D341Med (cell line): Measurements from ENCODE around the gene ANKH.
"Not testable (repeated sequence)": the region's sequence is repeated elsewhere in the genome, so short reads cannot be mapped to it uniquely, and the experiment has no call there.

Source experiments
- DNase-seq: peaks from one replicate; pipeline ENCODE4 v3.0.0; 2012; ENCODE audit warnings: low spot score

Gene ANKH

GRCh38 chr5:14882658-14883580, 11.3 kb upstream of the ANKH start:
- DNase-seq: no peak

- no peak for DNase-seq
These were observed 10.2 kb upstream of the ANKH start for GRCh38 chr5:14881826-14882225.

DNA sequence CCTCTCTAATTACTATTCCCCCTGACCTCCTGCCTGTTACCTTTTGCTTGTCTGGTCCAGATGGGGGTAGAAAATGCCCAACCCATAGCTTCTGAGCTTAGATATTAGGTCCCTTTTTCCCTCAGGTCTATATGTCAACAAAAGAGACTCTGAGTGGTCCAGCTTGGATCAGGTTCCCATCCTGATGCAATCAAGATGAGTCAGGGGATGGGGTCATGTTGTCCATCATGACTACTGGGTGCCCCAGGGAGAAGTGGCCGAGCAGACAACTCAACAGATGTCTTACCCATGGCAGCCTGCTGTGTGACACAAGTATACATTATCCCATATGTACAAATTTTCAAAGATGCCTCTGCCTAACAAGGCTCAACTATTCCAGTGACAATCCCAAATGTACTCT, 9.1 kb upstream of the ANKH start:
- DNase-seq: no peak

- no peak for DNase-seq
These were observed 8.5 kb upstream of the ANKH start for GRCh38 chr5:14879937-14880589.

GRCh38 chr5:14879393-14879792, 7.8 kb upstream of the ANKH start:
- no peak for DNase-seq

DNA sequence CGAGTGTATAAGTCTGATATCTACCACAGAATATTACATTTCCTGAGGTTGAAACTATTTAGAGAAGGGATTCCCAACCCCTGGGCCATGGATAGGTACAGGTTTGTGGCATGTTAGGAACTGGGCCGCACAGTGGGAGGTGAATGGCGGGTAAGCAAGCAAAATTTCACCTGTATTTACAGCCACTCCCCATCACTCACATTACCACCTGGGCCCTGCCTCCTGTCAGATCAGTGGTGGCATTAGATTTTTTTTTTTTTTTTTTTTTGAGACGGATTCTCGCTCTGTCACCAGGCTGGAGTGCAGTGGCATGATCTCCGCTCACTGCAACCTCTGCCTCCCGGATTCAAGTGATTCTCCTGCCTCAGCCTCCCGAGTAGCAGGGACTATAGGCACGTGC, 6.6 kb upstream of the ANKH start:
- not testable (repeated sequence) for DNase-seq

DNA sequence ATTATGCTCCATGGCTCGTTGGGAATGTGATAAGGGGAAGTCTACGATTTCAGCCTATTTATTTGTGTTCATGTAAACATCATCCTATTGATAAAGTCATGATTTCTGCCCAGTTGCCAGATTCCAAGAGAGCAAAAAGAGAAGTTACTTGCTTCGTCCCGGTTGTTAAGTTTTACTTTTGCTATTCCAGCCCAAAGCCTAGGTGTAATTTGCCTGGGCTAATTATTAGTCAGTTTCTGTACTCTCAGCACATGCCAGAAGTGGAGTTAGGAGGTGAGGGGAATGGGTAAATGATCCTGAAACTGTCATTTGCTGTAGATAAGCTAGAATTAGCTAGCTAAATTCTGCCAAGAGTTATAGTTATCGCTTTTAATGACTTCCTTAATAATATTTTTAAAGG, 4.5 kb upstream of the ANKH start:
- DNase-seq: no peak

GRCh38 chr5:14873790-14874189, 2.2 kb upstream of the ANKH start:
- DNase-seq: no peak

DNA sequence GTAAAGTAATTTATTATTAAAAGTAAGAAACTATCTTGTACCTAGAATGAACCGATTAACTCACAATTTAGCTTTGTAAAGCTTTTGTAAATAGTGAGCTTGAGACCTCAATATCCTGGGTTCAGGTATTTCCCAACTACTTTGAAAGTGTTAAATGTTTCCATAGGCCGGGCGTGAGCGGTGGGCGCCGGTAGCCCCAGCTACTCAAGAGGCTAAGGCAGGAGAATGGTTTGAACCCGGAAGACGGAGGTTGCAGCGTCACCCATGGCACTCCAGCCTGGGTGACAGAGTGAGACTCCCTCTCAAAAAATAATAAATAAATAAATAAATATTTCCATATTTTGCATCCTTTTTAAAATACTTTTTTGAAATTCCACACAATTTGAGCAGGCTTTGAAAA, 1.5 kb upstream of the ANKH start:
- DNase-seq: no peak

DNA sequence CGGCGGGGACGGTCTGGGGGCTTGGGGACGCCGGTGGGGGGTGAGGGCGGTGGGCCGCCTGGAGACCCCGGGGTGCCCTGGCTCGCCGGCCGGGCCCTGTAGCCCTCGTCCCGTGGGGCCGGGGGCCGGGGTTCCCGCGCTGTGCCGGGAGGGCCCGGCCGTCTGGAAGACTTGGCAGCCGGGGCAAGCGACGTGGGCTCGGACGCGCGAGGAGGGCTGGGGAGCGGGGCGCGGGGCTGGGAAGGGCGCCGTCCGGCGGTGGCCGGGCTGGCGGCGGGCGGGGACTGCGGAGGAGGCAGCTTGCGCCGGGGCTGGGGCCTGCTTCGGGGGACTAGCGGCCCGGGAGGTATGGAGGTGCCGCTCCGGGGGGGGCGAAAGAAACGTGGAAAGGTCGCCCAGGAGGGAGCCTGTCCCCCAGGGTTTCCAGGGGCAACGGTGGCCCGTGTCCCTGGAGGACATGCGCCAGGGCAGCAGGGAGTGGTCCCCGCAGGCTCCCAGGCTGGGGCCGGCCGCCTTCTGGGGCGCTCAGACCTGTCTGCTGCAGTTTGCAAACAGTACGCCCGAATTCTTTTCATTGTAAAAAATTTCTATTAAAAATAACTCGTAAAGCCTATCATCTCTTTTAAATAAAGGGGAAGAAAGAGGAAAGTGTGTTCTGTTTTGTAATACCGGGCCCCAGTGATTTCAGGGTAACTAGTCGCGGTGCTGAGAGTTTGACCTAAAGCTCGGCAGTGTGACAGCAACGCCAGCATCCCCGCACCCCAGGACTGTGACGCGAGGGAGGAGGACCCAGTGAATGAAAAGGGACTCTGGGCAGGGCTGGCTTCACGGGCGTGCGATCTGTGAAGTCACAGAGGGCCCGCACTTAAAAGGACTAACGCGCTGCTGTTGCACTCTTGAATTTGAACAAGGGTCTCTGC, 752 bp upstream of the ANKH start:
- DNase-seq: no peak

DNA sequence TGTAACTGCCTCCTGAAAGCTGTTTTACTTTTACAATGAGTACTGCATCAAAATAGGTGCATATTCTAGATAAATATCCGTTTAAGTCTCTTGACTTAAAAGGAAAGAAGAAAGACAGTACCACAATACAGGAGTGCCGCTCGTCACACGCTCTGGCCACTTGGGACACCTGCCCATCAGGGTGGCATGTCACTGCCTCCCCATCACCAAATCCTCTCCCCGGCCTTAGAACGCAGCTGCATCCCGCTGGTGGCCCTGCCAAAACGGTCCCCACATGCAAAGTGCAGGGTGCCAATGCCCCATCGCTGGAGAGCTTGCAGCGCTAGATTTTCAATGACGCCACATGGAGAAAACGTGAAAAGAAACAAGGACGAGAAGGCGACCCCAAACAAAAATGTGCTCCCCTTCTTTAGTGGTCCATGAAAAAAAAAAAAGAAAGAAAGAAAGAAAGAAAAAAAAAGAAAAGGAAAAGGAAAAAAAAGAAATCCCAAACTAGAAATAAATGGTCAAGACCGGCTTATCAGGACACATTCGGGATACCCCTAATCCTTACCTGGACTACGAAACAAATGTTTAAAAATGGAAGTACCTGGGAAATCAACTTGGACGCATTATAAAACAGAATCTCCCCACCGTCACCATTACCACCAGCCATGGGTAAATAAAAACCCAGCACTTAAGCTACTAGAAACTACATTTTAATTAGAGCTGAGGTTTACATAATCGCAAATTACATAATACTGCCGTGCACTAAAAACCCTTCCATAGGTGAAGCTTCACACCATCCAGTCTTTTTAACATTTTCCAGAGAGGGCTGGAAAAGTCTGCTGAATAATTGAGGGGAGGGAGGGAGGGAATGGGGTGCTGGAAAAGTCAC, 1.0 kb downstream of the ANKH start:
- peak; percentile 51 for DNase-seq

- no peak for DNase-seq
These were observed 1.9 kb downstream of the ANKH start for GRCh38 chr5:14869668-14870164.

GRCh38 chr5:14869233-14869632, 2.3 kb downstream of the ANKH start:
- no peak for DNase-seq

DNA sequence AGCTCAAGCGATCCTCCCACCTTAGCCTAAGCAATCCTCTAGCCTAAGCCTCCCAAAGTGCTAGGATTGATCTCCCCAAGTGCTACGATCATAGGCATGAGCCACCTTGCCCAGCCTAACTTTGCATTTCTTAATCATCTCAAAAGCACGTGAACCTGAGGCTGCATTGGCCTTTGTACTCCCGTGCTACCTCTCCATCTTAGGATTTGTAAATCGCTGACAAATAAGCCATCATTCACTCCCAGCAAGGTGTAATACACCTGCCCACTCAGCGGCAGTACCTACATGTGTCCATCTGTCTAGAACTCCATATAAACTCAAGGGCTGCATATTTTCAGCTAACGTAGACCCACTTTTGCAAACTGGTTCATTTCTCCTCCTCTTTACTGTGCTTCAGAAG, 2.8 kb downstream of the ANKH start:
- no peak for DNase-seq

GRCh38 chr5:14864181-14864812, 7.3 kb downstream of the ANKH start:
- no peak for DNase-seq

DNA sequence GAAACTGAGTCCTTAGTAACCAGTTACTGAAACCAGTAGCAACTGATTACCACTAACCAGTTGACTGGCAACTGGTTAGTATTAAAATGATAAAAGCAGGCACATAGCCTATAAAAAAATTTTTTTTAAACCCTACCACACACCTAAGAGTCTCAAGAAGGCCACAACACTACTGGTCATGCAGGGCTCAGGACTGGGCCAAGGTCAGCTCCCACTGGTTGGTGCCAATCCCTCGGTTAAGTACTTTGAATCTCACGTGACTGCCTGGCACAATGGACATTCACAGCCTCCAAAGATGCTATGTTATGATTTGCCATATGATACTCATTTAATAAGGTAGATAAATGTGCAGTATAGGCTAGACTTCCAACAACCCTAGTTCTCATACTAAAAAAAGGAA, 8.5 kb downstream of the ANKH start:
- DNase-seq: no peak

DNA sequence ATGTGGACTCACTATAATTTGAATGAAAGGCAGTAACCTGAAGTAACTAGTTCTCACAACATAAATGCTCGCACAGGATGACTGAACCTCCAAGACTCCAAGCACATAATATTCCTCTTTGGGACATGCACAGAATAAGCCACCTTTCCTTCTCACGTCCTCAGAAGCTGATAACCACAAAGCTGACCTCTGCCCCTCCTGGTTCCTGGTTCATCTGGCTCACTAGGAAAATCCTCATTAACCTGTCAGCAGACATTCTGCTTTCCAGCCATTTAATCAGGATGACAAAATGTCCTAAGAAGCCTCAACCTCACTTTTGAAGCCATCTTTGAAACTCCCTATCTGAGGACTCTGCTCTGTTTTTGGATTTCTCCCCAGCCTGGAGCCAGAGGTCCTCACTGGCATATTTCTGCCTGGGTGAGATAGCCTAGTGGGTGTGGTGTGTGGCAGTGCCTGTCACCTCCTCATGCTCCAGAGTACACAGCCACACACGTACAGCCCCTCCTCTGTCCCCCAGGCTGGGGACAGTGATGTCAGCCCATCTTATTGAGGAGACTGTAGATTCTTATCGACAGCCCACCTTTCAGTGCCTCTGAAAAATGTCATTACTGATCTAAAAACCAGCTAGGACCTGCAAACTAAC, 10.3 kb downstream of the ANKH start:
- DNase-seq: no peak

DNA sequence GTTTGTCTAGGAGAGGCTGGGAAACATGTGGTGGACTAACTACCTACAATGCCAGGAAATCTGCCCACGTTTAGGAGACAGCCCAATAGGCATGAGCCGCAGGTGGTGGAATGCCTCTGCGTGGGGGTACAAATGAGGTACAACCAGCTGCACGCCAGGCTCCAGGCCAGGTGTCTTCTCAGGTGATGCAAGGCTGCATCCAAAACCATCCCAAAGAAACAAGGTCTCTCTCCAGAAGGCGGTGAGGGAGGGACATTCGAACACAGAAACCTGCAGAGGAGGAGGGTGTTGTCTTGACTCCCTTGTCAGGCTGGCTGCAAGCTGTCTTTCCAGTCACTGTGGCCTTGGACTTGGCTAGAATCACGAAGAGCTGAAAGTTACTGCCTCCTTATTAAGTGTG, 11.6 kb downstream of the ANKH start:
- DNase-seq: no peak

DNA sequence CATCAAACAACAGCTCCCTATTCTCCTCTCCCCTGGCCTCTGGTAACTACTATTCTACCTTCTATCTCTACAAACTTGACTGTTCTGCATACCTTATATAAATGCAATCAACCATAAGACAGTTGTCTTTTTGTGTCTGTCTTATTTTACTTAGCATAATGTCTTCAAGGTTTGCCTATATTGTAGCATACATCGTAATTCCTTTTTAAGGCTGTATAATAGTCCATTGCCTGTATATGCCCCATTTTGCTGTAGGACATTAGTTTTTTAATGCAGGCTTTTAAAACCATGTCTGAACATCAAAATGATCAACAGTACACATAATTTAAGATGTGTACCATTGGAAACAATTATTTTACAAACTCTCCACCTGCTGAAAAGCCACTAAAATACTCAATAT, 12.4 kb downstream of the ANKH start:
- DNase-seq: no peak

GRCh38 chr5:14855366-14855765, 16.2 kb downstream of the ANKH start:
- DNase-seq: no peak
